Measurements from ENCODE around the gene TTC23. TPM values are rescaled to one million over a fixed set of nuclear protein-coding genes. Genes with fewer than 3 reads are reported as not detected.

TTC23 gene
- total RNA-seq, 1 experiment from 2014 or later, result 14.1 TPM

- in situ Hi-C loops (cut with HindIII; ENCODE audit: low pct_unique_long_range_greater_than_20kb, low sequenced_read_pairs), result no loop called here
- no peak for DNase-seq (ENCODE audit: low read depth, low spot score)
Measured at GRCh38 chr15:99092554-99093172, 156.7 kb downstream of the TTC23 start.

- in situ Hi-C loops (cut with HindIII; ENCODE audit: low pct_unique_long_range_greater_than_20kb, low sequenced_read_pairs), result no loop called here
- no peak for DNase-seq (ENCODE audit: low read depth, low spot score)
Measured at GRCh38 chr15:99090938-99091337, 158.4 kb downstream of the TTC23 start.

- DNase-seq (ENCODE audit: low read depth, low spot score), result no peak
- in situ Hi-C loops (cut with HindIII; ENCODE audit: low pct_unique_long_range_greater_than_20kb, low sequenced_read_pairs), result no loop called here
Measured at GRCh38 chr15:99090011-99090699, 159.2 kb downstream of the TTC23 start.

- in situ Hi-C loops (cut with HindIII; ENCODE audit: low pct_unique_long_range_greater_than_20kb, low sequenced_read_pairs), result no loop called here
- DNase-seq (ENCODE audit: low read depth, low spot score), result no peak
Measured at GRCh38 chr15:99087405-99087943, 161.9 kb downstream of the TTC23 start.

GRCh38 chr15:99086327-99086667 is 163.1 kb downstream of the TTC23 start:
- DNase-seq (ENCODE audit: low read depth, low spot score), result no peak
- in situ Hi-C loops (cut with HindIII; ENCODE audit: low pct_unique_long_range_greater_than_20kb, low sequenced_read_pairs), result no loop called here

Other genes with a start within 250 kb of the TTC23 start
- gene PGPEP1L, start 241.8 kb downstream of the TTC23 start, total RNA-seq (2014; rRNA removed; shearing (Covaris generic)), result not detected in 2 replicates
- 20.3 and 25.9 TPM in 2 replicates for gene SYNM, start 144.5 kb downstream of the TTC23 start, total RNA-seq (2014; rRNA removed; shearing (Covaris generic))
- gene LRRC28, start 1.9 kb upstream of the TTC23 start, total RNA-seq (2014; rRNA removed; shearing (Covaris generic)), result 30.5 and 30.7 TPM in 2 replicates